ENCODE measurements around the gene G6PC3.

- TF ChIP-seq GATA2 (IDR thresholded peaks at IDR 0.05; ENCODE audit: low read depth, low read length) (no peak), GATA3 (IDR thresholded peaks at IDR 0.05; ENCODE audit: low read depth, low read length) (no peak)
These were observed 40.5 kb downstream of the G6PC3 start for GRCh38 chr17:44110823-44111633.

All from SH-SY5Y (cell line).